HG03039 (cell line): ENCODE data around the gene GPER1.

Experiments used
- ATAC-seq: cut with Tn5 transposase; IDR thresholded peaks from one replicate; pipeline ENCODE4 v1.9.1; 2021; ENCODE audit warnings: mild to moderate bottlenecking, moderate library complexity; ENCODE audit not compliant: unreplicated experiment

GPER1 gene

DNA sequence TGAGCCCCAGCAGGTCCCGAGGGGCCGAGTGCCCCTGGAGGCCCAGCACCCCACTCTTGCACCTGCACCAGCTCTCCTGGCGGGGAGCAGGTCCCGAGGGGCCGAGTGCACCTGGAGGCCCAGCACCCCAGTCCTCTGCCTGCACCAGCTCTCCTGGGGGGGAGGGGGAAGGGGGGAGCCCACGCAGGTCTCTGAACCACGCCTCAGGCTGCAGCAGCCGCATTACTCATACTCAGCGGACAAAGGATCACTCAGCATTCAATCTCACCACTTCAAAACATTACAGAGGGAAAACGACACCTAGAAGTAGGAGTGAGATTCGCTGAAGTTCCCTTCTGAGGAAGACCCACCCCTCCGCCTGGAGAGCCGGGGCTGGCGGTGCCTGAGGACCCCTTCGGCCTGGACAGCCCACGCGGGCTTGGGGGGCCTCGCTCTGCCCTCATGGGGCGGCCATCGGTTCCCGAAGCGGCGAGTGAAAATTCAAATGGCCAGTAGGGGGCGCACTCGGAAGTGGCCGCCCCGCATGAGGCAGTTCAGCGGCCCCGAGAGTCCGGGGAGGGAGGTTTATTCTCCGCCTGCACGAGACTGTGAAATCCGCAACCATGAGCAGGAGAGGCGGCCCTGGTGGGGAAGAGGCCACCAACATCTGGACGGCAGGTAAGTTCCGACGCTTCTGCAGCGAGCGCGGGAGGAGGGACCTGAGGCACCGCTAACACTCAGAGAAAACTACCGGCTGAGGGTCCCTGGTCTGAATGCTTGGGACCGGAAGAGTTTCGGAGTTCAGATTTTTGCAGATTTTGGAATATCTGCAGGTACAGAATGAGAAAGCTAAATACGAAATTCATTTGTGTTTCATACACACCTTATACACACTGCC, 1.1 kb upstream of the GPER1 start:
- ATAC-seq: peak; percentile 68

DNA sequence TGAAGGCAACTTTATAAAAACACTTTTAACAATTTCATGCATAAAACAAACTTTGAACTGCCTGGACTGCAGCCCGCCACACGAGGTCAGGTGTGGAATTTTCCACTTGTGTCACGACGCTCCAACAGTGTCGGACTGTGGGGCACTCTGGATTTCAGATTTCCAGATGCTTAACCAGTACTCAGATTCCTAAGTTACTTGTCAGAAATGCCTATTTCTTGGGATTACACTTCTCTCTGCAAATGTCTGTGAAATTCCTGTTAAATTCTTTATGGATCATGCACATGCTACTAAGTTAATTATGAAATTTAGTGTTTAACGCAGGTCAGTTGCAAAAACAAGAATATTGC, 473 bp upstream of the GPER1 start:
- ATAC-seq: no peak

- ATAC-seq: no peak
Measured at GRCh38 chr7:1090236-1090635, 2.3 kb downstream of the GPER1 start.

DNA sequence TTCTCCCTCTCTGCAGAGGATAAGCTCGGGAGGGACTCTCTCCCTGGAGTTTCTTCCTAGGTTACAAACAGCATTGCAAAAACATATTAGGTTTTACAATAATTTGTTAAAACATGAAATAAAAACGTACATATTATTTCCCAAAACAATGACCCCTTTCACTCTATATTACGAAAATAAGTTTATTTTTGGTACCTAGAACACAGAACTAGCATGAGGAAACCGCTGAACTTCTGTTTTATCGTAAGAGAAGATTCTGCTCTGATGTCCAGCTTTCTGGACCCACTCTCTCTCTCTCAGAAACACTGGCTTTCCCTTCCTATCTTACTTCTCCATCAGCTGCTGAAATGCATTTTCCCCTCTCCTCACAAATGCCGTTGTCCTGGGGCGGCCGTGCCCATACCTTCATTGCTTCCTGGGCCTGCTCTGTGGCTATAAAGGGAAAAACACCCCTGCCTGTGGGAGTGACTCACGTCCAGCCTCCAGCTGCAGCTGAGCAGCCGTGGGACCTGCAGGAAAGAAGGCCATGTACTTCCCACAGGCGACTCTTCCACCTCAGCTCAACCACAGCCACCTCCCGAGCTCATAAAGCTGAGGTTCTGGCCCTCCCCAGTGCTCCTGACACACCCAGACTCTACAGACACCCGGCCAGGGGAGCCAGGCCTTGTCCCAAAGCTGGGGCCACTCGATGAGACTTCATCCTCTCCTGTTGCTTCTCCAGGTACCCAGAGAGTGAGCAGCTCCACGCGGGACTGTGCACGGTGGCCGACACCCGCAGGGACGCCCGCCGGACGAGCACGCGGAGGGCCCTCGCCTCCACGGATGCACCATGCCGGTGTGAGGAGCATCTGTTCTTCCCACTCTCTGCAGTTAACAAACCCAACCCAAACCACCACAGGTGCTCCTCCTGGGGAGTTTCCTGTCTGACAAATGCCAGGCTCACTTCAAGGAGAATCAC, 3.1 kb downstream of the GPER1 start:
- ATAC-seq: no peak

GRCh38 chr7:1091644-1092027, 3.7 kb downstream of the GPER1 start:
- no peak for ATAC-seq

DNA sequence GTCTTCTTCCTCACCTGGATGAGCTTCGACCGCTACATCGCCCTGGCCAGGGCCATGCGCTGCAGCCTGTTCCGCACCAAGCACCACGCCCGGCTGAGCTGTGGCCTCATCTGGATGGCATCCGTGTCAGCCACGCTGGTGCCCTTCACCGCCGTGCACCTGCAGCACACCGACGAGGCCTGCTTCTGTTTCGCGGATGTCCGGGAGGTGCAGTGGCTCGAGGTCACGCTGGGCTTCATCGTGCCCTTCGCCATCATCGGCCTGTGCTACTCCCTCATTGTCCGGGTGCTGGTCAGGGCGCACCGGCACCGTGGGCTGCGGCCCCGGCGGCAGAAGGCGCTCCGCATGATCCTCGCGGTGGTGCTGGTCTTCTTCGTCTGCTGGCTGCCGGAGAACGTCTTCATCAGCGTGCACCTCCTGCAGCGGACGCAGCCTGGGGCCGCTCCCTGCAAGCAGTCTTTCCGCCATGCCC, 4.3 kb downstream of the GPER1 start:
- ATAC-seq: no peak

GRCh38 chr7:1092806-1093501, 5.0 kb downstream of the GPER1 start:
- no peak for ATAC-seq

DNA sequence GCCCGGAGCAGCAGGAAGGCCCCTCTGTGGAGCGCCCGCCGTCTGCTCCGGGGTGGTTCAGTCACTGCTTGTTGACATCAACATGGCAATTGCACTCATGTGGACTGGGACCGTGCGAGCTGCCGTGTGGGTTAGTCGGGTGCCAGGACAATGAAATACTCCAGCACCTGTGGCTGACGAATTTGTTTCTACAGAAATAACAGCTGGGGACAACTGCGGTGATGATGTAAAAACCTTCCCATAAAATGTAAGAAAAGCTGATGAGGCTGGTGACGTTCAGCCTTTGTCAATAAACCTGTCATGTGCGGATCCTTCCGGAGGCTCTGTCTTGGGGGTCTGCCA, 5.6 kb downstream of the GPER1 start:
- no peak for ATAC-seq

- ATAC-seq: no peak
Measured at GRCh38 chr7:1093916-1094508, 6.1 kb downstream of the GPER1 start.

GRCh38 chr7:1094870-1095269, 7.0 kb downstream of the GPER1 start:
- ATAC-seq: no peak

DNA sequence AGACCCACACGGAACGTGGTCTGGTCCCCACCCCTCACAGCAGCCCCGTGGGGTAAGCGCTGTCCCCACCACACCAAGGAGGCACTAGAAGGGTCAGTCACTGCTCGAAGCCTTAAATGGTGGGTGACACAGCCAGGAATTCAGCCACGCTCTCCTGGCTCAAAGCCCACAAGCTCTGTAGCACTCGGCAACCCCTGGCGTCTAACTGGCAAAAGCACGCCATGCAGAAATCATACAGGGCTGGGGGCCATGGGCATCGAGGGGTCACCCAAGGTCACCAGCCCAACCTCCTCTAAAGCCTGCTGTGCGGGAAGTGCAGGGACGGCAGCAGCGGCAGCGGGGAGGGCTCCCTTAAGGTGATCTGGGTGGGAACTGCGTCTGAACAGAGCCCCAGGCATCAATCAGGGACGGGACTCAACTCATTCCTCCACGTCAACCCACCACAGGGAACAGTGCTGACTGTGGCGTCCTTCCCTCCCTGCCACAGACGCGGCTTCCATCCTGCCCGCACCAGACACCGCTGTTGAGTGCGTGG, 7.8 kb downstream of the GPER1 start:
- no peak for ATAC-seq

GRCh38 chr7:1096156-1097119, 8.5 kb downstream of the GPER1 start:
- ATAC-seq: no peak

DNA sequence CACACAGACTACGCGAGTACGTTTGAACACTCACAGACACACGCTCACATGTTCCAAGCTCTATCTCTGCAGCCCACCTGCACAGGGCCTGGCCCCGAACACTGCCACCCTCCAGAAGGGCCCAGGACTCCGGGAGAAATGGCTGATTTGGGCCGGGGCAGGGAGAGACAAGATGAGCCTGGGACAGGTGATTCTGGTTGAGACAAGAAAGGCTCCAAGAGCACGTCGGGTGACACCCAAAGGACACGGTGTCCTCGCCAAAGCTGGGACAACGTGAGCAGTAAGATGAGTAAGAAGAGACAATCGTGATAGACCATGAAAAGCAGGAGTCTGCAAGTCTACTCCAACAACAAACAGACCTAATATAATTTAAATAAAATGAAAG, 9.2 kb downstream of the GPER1 start:
- no peak for ATAC-seq

- no peak for ATAC-seq
Measured at GRCh38 chr7:1098243-1099153, 10.6 kb downstream of the GPER1 start.

- ATAC-seq: no peak
Measured at GRCh38 chr7:1099154-1099542, 11.2 kb downstream of the GPER1 start.

DNA sequence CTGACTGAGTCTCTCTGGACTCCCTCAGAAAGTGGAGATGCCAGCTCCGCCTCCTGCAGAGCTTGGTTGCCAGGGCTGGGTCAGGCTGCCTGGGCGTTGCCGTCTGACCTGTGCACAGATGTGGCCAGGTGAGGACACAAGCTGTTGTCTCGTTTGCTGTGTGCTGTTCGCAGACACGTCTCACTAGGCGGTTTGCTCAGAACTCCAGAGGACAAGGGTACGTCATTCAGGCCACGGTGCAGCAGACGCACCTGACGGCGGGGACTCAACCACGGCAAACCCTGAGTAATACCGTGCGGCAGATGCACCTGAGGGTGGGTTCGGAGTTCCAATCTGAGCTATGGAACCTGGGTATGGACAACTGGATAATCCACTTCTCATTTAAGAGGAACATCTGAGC, 11.7 kb downstream of the GPER1 start:
- no peak for ATAC-seq

- ATAC-seq: no peak
Measured at GRCh38 chr7:1100386-1100785, 12.5 kb downstream of the GPER1 start.

- ATAC-seq: no peak
Measured at GRCh38 chr7:1100834-1101562, 13.1 kb downstream of the GPER1 start.
